HG03378 (cell line): Measurements from ENCODE around the gene TMEM119.
A peak's percentile ranks its signal among the peaks of the same experiment; 100 is the strongest.

Experiments
- ATAC-seq: cut with Tn5 transposase; IDR thresholded peaks from one replicate; pipeline ENCODE4 v1.9.1; 2021; ENCODE audit warnings: mild to moderate bottlenecking, moderate library complexity; ENCODE audit not compliant: unreplicated experiment

TMEM119 gene

GRCh38 chr12:108618079-108618952 is 20.4 kb upstream of the TMEM119 start:
- peak; percentile 37 for ATAC-seq

GRCh38 chr12:108616941-108617858 is 19.3 kb upstream of the TMEM119 start:
- ATAC-seq, result peak; percentile 80

GRCh38 chr12:108616359-108616758 is 18.5 kb upstream of the TMEM119 start:
- no peak for ATAC-seq

- ATAC-seq, result no peak
Observed at GRCh38 chr12:108615918-108616317, 18.0 kb upstream of the TMEM119 start.

GRCh38 chr12:108614639-108615038 is 16.8 kb upstream of the TMEM119 start:
- no peak for ATAC-seq

- ATAC-seq, result no peak
Observed at GRCh38 chr12:108614041-108614440, 16.2 kb upstream of the TMEM119 start.

GRCh38 chr12:108613548-108613947 is 15.7 kb upstream of the TMEM119 start:
- ATAC-seq, result no peak

GRCh38 chr12:108612788-108613282 is 15.0 kb upstream of the TMEM119 start:
- no peak for ATAC-seq

- no peak for ATAC-seq
Observed at GRCh38 chr12:108611884-108612415, 14.1 kb upstream of the TMEM119 start.

GRCh38 chr12:108610856-108611605 is 13.1 kb upstream of the TMEM119 start:
- ATAC-seq, result no peak

GRCh38 chr12:108610336-108610815 is 12.5 kb upstream of the TMEM119 start:
- no peak for ATAC-seq

GRCh38 chr12:108609537-108610335 is 11.9 kb upstream of the TMEM119 start:
- ATAC-seq, result no peak

- no peak for ATAC-seq
Observed at GRCh38 chr12:108608616-108609015, 10.7 kb upstream of the TMEM119 start.

- no peak for ATAC-seq
Observed at GRCh38 chr12:108607981-108608600, 10.2 kb upstream of the TMEM119 start.

GRCh38 chr12:108606492-108606891 is 8.6 kb upstream of the TMEM119 start:
- no peak for ATAC-seq

GRCh38 chr12:108605690-108606406 is 8.0 kb upstream of the TMEM119 start:
- no peak for ATAC-seq

GRCh38 chr12:108605000-108605689 is 7.3 kb upstream of the TMEM119 start:
- no peak for ATAC-seq
